ENCODE data around the gene ZFP62.
A peak's percentile ranks its signal among the peaks of the same experiment; 100 is the strongest.

ZFP62 gene

DNA sequence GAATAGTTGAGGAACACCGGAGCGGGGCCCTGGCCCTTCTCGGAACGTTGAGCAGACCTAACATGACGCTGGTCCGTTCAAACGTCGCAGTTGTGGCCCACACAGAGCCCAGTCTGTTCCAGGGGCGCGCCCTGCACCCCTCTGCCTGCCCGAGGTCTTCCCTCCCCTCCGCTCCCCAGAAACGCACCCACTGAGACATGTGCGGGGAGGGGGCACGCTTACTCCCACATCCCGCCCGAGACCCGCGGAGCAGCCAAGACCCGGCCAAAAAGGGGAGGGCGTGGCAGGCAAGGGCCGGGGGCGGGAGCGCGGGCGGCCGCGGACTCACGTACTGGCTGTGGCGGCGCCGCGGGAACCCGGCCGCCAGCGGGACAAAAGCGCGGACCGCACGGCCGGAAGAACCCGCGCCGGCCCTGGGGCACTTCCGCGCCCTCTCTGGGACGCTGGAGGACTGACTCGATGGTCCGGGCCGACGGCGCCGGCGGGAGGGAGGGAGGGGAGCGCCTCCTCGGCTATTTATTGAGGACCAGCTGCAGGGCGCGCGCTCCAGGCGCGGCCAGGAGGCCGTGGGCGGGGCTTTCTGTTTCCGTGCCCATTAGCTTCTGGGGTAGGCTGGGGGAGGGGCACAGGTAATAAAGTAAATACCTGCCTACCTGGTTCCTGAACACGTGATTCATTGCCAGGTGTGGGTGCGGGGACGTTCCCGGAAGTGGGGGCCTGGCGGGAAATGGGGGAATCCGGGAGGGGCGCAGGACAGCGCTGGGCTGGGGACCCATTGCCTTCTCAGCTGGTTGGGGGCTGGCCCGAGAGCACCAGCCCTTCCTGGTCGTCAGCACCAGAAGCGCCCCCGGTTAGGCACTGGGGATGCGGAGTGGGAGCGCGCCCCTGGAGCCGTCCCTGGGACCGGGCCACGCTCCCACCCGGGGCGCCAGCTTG, at the start of gene ZFP62:
Gene ZFP62, minus strand, starts transcription at position 390 of the 936 bp plus-strand sequence. Its CDS starts 57 bp downstream, at position 333.
- H3K9me3 ChIP-seq = no peaks in the 10 kb centered on the region

GRCh38 chr5:180910735-180911134, 49.7 kb upstream of the ZFP62 start:
- Histone ChIP-seq H3K4me1 (ENCODE audit: control insufficient read depth in 1 of 2, insufficient read depth in 1 of 2, low read depth in 1 of 2, low read length in 1 of 2) (peaks cover 48 to 70% of the 10 kb centered on the region in 2 experiments), H3K9me3 (no peaks in the 10 kb centered on the region), H3K27ac (peak overlapping the region; percentile 95), H3K36me3 (peaks cover 36% of the 10 kb centered on the region), H3K27me3 (no peaks in the 10 kb centered on the region), H3K4me3 (ENCODE audit: low read depth in 1 of 2, low read length in 1 of 2) (peak overlapping the region; percentile 53 to 74)
- no peak for TF ChIP-seq CTCF (IDR thresholded peaks at IDR 0.05)

More for the DNA sequence above, at the start of gene ZFP62:
- peak; percentile 71 for TF ChIP-seq CTCF (IDR thresholded peaks at IDR 0.05)
- peak within 1 kb of the TSS; percentile 84 for H3K27ac ChIP-seq
- peaks cover 3% of the 10 kb centered on the region for H3K27me3 ChIP-seq
- peak within 1 kb of the TSS; percentile 67 to 87 for H3K4me3 ChIP-seq (ENCODE audit: low read depth in 1 of 2, low read length in 1 of 2)
- peaks cover 12 to 16% of the 10 kb centered on the region in 2 experiments for H3K4me1 ChIP-seq (ENCODE audit: control insufficient read depth in 1 of 2, insufficient read depth in 1 of 2, low read depth in 1 of 2, low read length in 1 of 2)
- peaks cover 3% of the 10 kb centered on the region for H3K36me3 ChIP-seq

GRCh38 chr5:180910182-180910581, 49.1 kb upstream of the ZFP62 start:
- H3K36me3 ChIP-seq = peaks cover 35% of the 10 kb centered on the region
- TF ChIP-seq CTCF (IDR thresholded peaks at IDR 0.05) = no peak
- H3K4me3 ChIP-seq (ENCODE audit: low read depth in 1 of 2, low read length in 1 of 2) = peak overlapping the region; percentile 53 to 74
- H3K27me3 ChIP-seq = no peaks in the 10 kb centered on the region
- peaks cover 42 to 64% of the 10 kb centered on the region in 2 experiments for H3K4me1 ChIP-seq (ENCODE audit: control insufficient read depth in 1 of 2, insufficient read depth in 1 of 2, low read depth in 1 of 2, low read length in 1 of 2)
- no peaks in the 10 kb centered on the region for H3K9me3 ChIP-seq
- peak overlapping the region; percentile 95 for H3K27ac ChIP-seq

DNA sequence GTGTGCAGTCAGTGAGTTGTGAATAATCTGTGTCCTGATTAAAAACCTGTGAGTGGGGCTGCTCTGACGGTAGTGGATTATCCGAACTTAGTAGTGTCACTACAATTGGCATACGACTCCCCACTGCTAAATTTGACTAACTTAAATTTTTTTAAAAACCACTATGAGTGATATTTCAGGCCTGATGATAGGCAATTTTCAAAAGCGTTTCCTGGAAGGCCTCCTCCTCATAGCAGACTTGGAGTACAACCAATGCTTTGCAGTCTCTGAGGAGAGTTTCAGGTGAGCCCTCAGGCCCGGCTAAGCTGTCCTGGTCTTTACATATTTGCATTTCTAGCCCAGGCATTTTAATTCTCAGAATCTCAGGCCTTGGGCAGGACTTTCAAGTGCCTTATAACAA, 48.7 kb upstream of the ZFP62 start:
- H3K27me3 ChIP-seq = no peaks in the 10 kb centered on the region
- H3K4me1 ChIP-seq (ENCODE audit: control insufficient read depth in 1 of 2, insufficient read depth in 1 of 2, low read depth in 1 of 2, low read length in 1 of 2) = peaks cover 38 to 60% of the 10 kb centered on the region in 2 experiments
- H3K9me3 ChIP-seq = no peaks in the 10 kb centered on the region
- H3K4me3 ChIP-seq (ENCODE audit: low read depth in 1 of 2, low read length in 1 of 2) = peak overlapping the region; percentile 53 to 74
- peak overlapping the region; percentile 95 for H3K27ac ChIP-seq
- peaks cover 31% of the 10 kb centered on the region for H3K36me3 ChIP-seq
- no peak for TF ChIP-seq CTCF (IDR thresholded peaks at IDR 0.05)

GRCh38 chr5:180908998-180909731, 48.1 kb upstream of the ZFP62 start:
- peak overlapping the region; percentile 95 for H3K27ac ChIP-seq
- no peaks in the 10 kb centered on the region for H3K9me3 ChIP-seq
- no peaks in the 10 kb centered on the region for H3K27me3 ChIP-seq
- TF ChIP-seq CTCF (IDR thresholded peaks at IDR 0.05) = no peak
- H3K36me3 ChIP-seq = peaks cover 28% of the 10 kb centered on the region
- H3K4me1 ChIP-seq (ENCODE audit: control insufficient read depth in 1 of 2, insufficient read depth in 1 of 2, low read depth in 1 of 2, low read length in 1 of 2) = peaks cover 36 to 54% of the 10 kb centered on the region in 2 experiments
- peak overlapping the region; percentile 53 to 74 for H3K4me3 ChIP-seq (ENCODE audit: low read depth in 1 of 2, low read length in 1 of 2)
